ENCODE measurements around the gene REPIN1. TPM values are rescaled to one million over a fixed set of nuclear protein-coding genes. Genes with fewer than 3 reads are reported as not detected.

The REPIN1 gene
- total and polyA plus RNA-seq, 12 donors, result 47.5 to 294 (median 182) TPM

DNA sequence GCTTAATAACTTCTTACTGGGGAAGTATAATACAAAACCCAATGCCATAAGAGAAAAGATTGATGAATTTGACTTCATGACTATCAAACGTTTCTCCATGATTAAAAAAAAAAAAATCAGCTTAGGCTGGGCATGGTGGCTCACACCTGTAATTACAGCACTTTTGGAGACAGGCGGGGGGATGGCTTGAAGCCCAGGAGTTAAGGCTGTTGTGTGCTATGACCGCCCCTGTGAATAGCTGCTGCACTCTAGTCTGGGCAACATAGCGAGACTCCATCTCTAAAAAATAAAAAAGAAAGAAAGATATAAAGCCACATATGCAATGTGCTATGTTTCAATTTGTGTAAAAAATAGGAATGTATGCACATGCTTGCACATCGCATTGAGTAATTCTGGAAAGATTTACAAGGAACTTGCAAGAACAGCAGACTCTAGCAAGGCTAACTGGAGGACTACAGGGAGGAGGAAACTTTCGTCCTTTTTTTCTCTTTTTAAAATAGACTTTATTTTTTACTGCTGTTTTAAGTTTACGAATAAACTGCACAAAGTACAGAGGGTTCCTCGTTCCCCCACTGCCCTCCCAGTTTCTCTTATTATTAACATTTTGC lies 16.9 kb upstream of the REPIN1 start:
- H3K36me3 ChIP-seq (replicated peaks in 1 of 2), result no peaks in the 10 kb centered on the region
- no peak for DNase-seq
- H3K4me1 ChIP-seq (replicated peaks in 1 of 2), result peaks cover 0 to 3% of the 10 kb centered on the region in 2 donors
- no peaks in the 10 kb centered on the region for H3K27me3 ChIP-seq
- no peak for TF ChIP-seq POLR2A (IDR thresholded peaks at IDR 0.05)
- TF ChIP-seq, protein P1, sequence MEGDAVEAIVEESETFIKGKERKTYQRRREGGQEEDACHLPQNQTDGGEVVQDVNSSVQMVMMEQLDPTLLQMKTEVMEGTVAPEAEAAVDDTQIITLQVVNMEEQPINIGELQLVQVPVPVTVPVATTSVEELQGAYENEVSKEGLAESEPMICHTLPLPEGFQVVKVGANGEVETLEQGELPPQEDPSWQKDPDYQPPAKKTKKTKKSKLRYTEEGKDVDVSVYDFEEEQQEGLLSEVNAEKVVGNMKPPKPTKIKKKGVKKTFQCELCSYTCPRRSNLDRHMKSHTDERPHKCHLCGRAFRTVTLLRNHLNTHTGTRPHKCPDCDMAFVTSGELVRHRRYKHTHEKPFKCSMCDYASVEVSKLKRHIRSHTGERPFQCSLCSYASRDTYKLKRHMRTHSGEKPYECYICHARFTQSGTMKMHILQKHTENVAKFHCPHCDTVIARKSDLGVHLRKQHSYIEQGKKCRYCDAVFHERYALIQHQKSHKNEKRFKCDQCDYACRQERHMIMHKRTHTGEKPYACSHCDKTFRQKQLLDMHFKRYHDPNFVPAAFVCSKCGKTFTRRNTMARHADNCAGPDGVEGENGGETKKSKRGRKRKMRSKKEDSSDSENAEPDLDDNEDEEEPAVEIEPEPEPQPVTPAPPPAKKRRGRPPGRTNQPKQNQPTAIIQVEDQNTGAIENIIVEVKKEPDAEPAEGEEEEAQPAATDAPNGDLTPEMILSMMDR (IDR thresholded peaks at IDR 0.05), result no peak
- H3K9me3 ChIP-seq (replicated peaks in 1 of 3), result no peaks in the 10 kb centered on the region
- intact Hi-C loops (cut with DNase I), result loop anchor here (5.0 to 10.0 kb wide), 2 partner anchors 63 to 66 kb away; no protein-coding TSS in a partner anchor
- 68 to 78% (median 76%) methylated on average over 8 of the region's 8 CpGs for WGBS, 4 donors
- H3K4me3 ChIP-seq, result no peak overlapping the region
- no peak overlapping the region for H3K27ac ChIP-seq

DNA sequence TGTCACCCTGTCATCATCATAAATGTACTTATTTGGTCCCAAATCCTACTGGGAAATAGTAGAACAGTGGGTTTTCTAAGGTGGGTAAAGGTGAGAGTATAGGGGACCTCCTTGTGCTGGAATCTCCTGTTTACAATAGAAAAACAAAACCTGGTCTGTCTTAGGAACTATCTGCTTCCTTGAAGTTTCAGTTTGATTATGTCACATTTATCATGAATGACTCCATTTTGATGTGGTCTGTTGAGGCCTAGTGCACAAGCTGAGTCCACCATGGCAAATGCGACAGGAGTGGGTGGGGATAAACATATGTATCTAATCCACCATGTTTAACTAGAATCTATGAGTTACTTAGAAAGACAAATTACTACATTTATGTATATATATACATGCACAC lies 13.0 kb upstream of the REPIN1 start:
- Histone ChIP-seq H3K27me3 (no peaks in the 10 kb centered on the region), H3K4me1 (replicated peaks in 1 of 2) (peaks cover 0 to 3% of the 10 kb centered on the region in 2 donors), H3K4me3 (no peak overlapping the region), H3K36me3 (replicated peaks in 1 of 2) (no peaks in the 10 kb centered on the region), H3K27ac (peak overlapping the region in 3 of 5 donors; percentile 32 to 41 (median 38)), H3K9me3 (replicated peaks in 1 of 3) (no peaks in the 10 kb centered on the region)
- 80 to 90% (median 85%) methylated on average over 1 of the region's 1 CpG for WGBS, 4 donors
- intact Hi-C loops (cut with DNase I), result loop anchor here in 1 of 2 donors (10.0 kb wide), 1 partner anchor 59 kb away; no protein-coding TSS in a partner anchor
- no peak for DNase-seq
- no peak for TF ChIP-seq POLR2A (IDR thresholded peaks at IDR 0.05)
- TF ChIP-seq, protein P1 (IDR thresholded peaks at IDR 0.05), result no peak

DNA sequence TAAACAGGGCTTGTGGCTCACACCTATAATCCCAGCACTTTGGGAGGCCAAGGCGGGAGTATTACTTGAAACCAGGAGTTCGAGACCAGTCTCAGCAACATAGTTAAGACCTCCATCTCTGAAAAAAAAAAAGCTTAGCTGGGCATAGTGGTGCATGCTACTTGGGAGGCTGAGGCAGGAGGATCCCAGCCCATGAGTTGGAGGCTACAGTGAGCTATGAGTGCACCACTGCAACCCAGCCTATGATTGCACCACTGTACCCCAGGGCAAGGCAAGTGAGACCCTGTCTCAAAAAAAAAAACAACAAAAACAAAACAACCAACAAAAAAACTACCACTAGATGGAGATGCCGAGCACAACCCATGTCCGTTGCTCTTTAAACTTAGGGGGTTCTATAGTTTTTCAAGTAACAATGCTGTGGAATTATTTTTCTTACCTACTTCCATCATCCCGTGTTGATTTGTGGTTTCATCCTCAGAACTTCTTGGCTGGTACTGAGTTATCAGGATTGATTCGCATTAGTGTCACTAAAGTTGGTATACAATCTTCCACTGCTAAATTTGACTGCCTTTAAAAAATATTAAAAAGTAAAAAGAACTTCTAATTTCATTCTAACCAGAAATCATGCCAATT lies 12.2 kb upstream of the REPIN1 start:
- Histone ChIP-seq H3K9me3 (replicated peaks in 1 of 3) (no peaks in the 10 kb centered on the region), H3K27me3 (no peaks in the 10 kb centered on the region), H3K4me3 (no peak overlapping the region), H3K36me3 (replicated peaks in 1 of 2) (no peaks in the 10 kb centered on the region), H3K27ac (no peak overlapping the region), H3K4me1 (replicated peaks in 1 of 2) (peaks cover 0 to 3% of the 10 kb centered on the region in 2 donors)
- intact Hi-C loops (cut with DNase I), result loop anchor here in 1 of 2 donors (10.0 kb wide), 1 partner anchor 58 kb away; no protein-coding TSS in a partner anchor
- TF ChIP-seq, protein P1 (IDR thresholded peaks at IDR 0.05), result peak; percentile 46 to 77 (median 56)
- no peak for TF ChIP-seq POLR2A (IDR thresholded peaks at IDR 0.05)
- 20 to 30% (median 25%) methylated on average over 6 of the region's 6 CpGs for WGBS, 4 donors
- DNase-seq, result no peak

DNA sequence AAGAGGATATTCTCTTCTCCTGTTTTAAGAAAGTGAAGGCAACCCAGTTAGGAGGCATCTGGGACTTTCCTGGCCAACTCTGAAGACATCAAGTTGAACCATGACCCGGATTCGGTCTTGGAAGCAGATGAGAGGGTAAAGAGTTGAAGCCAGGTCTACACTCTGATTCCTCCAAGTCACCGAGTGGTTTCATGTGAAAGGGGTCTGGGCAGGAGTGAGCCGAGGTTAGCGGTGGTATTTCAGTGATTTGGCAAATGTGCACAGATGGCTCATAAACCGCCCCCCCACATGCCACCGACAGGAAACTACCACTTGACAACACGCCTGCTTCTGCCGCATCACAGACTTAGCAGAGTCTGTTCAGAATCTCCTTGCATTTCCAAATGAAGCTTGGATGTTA lies 11.4 kb upstream of the REPIN1 start:
- no peak for DNase-seq
- H3K9me3 ChIP-seq (replicated peaks in 1 of 3), result no peaks in the 10 kb centered on the region
- H3K27ac ChIP-seq, result no peak overlapping the region
- H3K4me1 ChIP-seq (replicated peaks in 1 of 2), result peaks cover 0 to 3% of the 10 kb centered on the region in 2 donors
- no peak for TF ChIP-seq POLR2A (IDR thresholded peaks at IDR 0.05)
- TF ChIP-seq, protein P1 (IDR thresholded peaks at IDR 0.05), result no peak
- intact Hi-C loops (cut with DNase I), result loop anchor here in 1 of 2 donors (10.0 kb wide), 1 partner anchor 58 kb away; no protein-coding TSS in a partner anchor
- 58 to 72% (median 63%) methylated on average over 9 of the region's 9 CpGs for WGBS, 4 donors
- H3K4me3 ChIP-seq, result no peak overlapping the region
- H3K36me3 ChIP-seq (replicated peaks in 1 of 2), result no peaks in the 10 kb centered on the region
- H3K27me3 ChIP-seq, result no peaks in the 10 kb centered on the region

Data from adrenal gland (tissue), 12 donors.